ENCODE results near the gene CTSO. TPM values are rescaled to one million over a fixed set of nuclear protein-coding genes. Genes with fewer than 3 reads are reported as not detected.

CTSO gene
- 40.3 TPM for polyA plus RNA-seq
- long read RNA-seq, donor 1, transcript CTSO-201 (8 exons, 2,954 nt): major isoform, 5 of 5 reads
- long read RNA-seq, donor 1, partial matches to known transcripts: 0 of 5 reads
- long read RNA-seq, donor 1, other reads (novel, unspliced or antisense): 0 of 5 reads
- long read RNA-seq, donor 2, transcript CTSO-201 (8 exons, 2,954 nt): major isoform, 14 of 36 reads
- long read RNA-seq, donor 2, partial matches to known transcripts: 22 of 36 reads
- long read RNA-seq, donor 2, other reads (novel, unspliced or antisense): 0 of 36 reads
- long read RNA-seq, donor 3, transcript CTSO-201 (8 exons, 2,954 nt): major isoform, 24 of 79 reads
- long read RNA-seq, donor 3, partial matches to known transcripts: 42 of 79 reads
- long read RNA-seq, donor 3, other reads (novel, unspliced or antisense): 13 of 79 reads
- long read RNA-seq, donor 4, partial matches to known transcripts: 0 of 2 reads
- long read RNA-seq, donor 4, other reads (novel, unspliced or antisense): 0 of 2 reads
- long read RNA-seq, donor 5, transcript CTSO-201 (8 exons, 2,954 nt): major isoform, 5 of 13 reads
- long read RNA-seq, donor 5, partial matches to known transcripts: 8 of 13 reads
- long read RNA-seq, donor 5, other reads (novel, unspliced or antisense): 0 of 13 reads
- long read RNA-seq, donor 6, transcript CTSO-201 (8 exons, 2,954 nt): major isoform, 10 of 35 reads
- long read RNA-seq, donor 6, partial matches to known transcripts: 25 of 35 reads
- long read RNA-seq, donor 6, other reads (novel, unspliced or antisense): 0 of 35 reads
- long read RNA-seq, donor 7, partial matches to known transcripts: 0 of 4 reads
- long read RNA-seq, donor 7, other reads (novel, unspliced or antisense): 0 of 4 reads
- long read RNA-seq, donor 8, transcript CTSO-201 (8 exons, 2,954 nt): major isoform, 8 of 20 reads
- long read RNA-seq, donor 8, partial matches to known transcripts: 12 of 20 reads
- long read RNA-seq, donor 8, other reads (novel, unspliced or antisense): 0 of 20 reads
- long read RNA-seq, donor 9, transcript CTSO-201 (8 exons, 2,954 nt): major isoform, 13 of 43 reads
- long read RNA-seq, donor 9, partial matches to known transcripts: 30 of 43 reads
- long read RNA-seq, donor 9, other reads (novel, unspliced or antisense): 0 of 43 reads
- long read RNA-seq, donor 10, transcript CTSO-201 (8 exons, 2,954 nt): major isoform, 15 of 37 reads
- long read RNA-seq, donor 10, partial matches to known transcripts: 22 of 37 reads
- long read RNA-seq, donor 10, other reads (novel, unspliced or antisense): 0 of 37 reads
- long read RNA-seq, donor 11, transcript CTSO-201 (8 exons, 2,954 nt): major isoform, 13 of 18 reads
- long read RNA-seq, donor 11, partial matches to known transcripts: 5 of 18 reads
- long read RNA-seq, donor 11, other reads (novel, unspliced or antisense): 0 of 18 reads

GRCh38 chr4:155953151-155954117 is at the start of gene CTSO:
TSS of gene CTSO (minus strand) at chr4:155953866. CDS start at chr4:155953847, 19 bp downstream.
- H3K4me1 ChIP-seq (ENCODE audit: control insufficient read depth, insufficient read depth, low read length): peaks cover 21% of the 10 kb centered on the region
- DNase-seq: peak; percentile 73 to 88
- WGBS (ENCODE audit: insufficient coverage, low lambda C conversion rate): 0% methylated on average over 1 of the region's 58 CpGs
- no peaks in the 10 kb centered on the region for H3K27me3 ChIP-seq (ENCODE audit: control insufficient read depth, insufficient read depth, low read length)
- H3K9me3 ChIP-seq (ENCODE audit: control insufficient read depth, low read depth, low read length): no peaks in the 10 kb centered on the region
- peak within 1 kb of the TSS; percentile 72 for H3K4me3 ChIP-seq (ENCODE audit: low read length)
- peaks cover 2% of the 10 kb centered on the region for H3K36me3 ChIP-seq (ENCODE audit: control insufficient read depth, insufficient read depth, low read length)
- H3K27ac ChIP-seq (ENCODE audit: low read length): peak within 1 kb of the TSS; percentile 93

- no peaks in the 10 kb centered on the region for H3K36me3 ChIP-seq (ENCODE audit: control insufficient read depth, insufficient read depth, low read length)
- no peak overlapping the region for H3K27ac ChIP-seq (ENCODE audit: low read length)
- 100% methylated on average over 1 of the region's 3 CpGs for WGBS (ENCODE audit: insufficient coverage, low lambda C conversion rate)
- no peaks in the 10 kb centered on the region for H3K27me3 ChIP-seq (ENCODE audit: control insufficient read depth, insufficient read depth, low read length)
- no peak overlapping the region for H3K4me3 ChIP-seq (ENCODE audit: low read length)
- no peaks in the 10 kb centered on the region for H3K4me1 ChIP-seq (ENCODE audit: control insufficient read depth, insufficient read depth, low read length)
- no peaks in the 10 kb centered on the region for H3K9me3 ChIP-seq (ENCODE audit: control insufficient read depth, low read depth, low read length)
- no peak for DNase-seq
Observed at GRCh38 chr4:156000491-156000890, 46.8 kb upstream of the CTSO start.

GRCh38 chr4:155999725-156000124 is 46.1 kb upstream of the CTSO start:
- H3K27ac ChIP-seq (ENCODE audit: low read length): no peak overlapping the region
- no peaks in the 10 kb centered on the region for H3K9me3 ChIP-seq (ENCODE audit: control insufficient read depth, low read depth, low read length)
- H3K4me1 ChIP-seq (ENCODE audit: control insufficient read depth, insufficient read depth, low read length): no peaks in the 10 kb centered on the region
- H3K27me3 ChIP-seq (ENCODE audit: control insufficient read depth, insufficient read depth, low read length): no peaks in the 10 kb centered on the region
- H3K4me3 ChIP-seq (ENCODE audit: low read length): no peak overlapping the region
- WGBS (ENCODE audit: insufficient coverage, low lambda C conversion rate): no CpG with 5 or more reads among the region's 7 CpGs
- no peak for DNase-seq
- H3K36me3 ChIP-seq (ENCODE audit: control insufficient read depth, insufficient read depth, low read length): no peaks in the 10 kb centered on the region

GRCh38 chr4:155995069-155995468 is 41.4 kb upstream of the CTSO start:
- H3K27me3 ChIP-seq (ENCODE audit: control insufficient read depth, insufficient read depth, low read length): no peaks in the 10 kb centered on the region
- no peak for DNase-seq
- no peak overlapping the region for H3K4me3 ChIP-seq (ENCODE audit: low read length)
- no peaks in the 10 kb centered on the region for H3K4me1 ChIP-seq (ENCODE audit: control insufficient read depth, insufficient read depth, low read length)
- no peaks in the 10 kb centered on the region for H3K36me3 ChIP-seq (ENCODE audit: control insufficient read depth, insufficient read depth, low read length)
- H3K9me3 ChIP-seq (ENCODE audit: control insufficient read depth, low read depth, low read length): no peaks in the 10 kb centered on the region
- no peak overlapping the region for H3K27ac ChIP-seq (ENCODE audit: low read length)

- no peak overlapping the region for H3K27ac ChIP-seq (ENCODE audit: low read length)
- no CpG with 5 or more reads among the region's 4 CpGs for WGBS (ENCODE audit: insufficient coverage, low lambda C conversion rate)
- H3K9me3 ChIP-seq (ENCODE audit: control insufficient read depth, low read depth, low read length): no peaks in the 10 kb centered on the region
Observed at GRCh38 chr4:155984106-155984797, 30.6 kb upstream of the CTSO start.

GRCh38 chr4:155982736-155983385 is 29.2 kb upstream of the CTSO start:
- no CpG with 5 or more reads among the region's 2 CpGs for WGBS (ENCODE audit: insufficient coverage, low lambda C conversion rate)
- H3K9me3 ChIP-seq (ENCODE audit: control insufficient read depth, low read depth, low read length): no peaks in the 10 kb centered on the region
- H3K4me3 ChIP-seq (ENCODE audit: low read length): no peak overlapping the region
- H3K27me3 ChIP-seq (ENCODE audit: control insufficient read depth, insufficient read depth, low read length): no peaks in the 10 kb centered on the region
- H3K4me1 ChIP-seq (ENCODE audit: control insufficient read depth, insufficient read depth, low read length): no peaks in the 10 kb centered on the region
- no peak for DNase-seq
- H3K27ac ChIP-seq (ENCODE audit: low read length): no peak overlapping the region
- no peaks in the 10 kb centered on the region for H3K36me3 ChIP-seq (ENCODE audit: control insufficient read depth, insufficient read depth, low read length)

More at GRCh38 chr4:155984106-155984797, 30.6 kb upstream of the CTSO start:
- no peaks in the 10 kb centered on the region for H3K27me3 ChIP-seq (ENCODE audit: control insufficient read depth, insufficient read depth, low read length)
- H3K36me3 ChIP-seq (ENCODE audit: control insufficient read depth, insufficient read depth, low read length): no peaks in the 10 kb centered on the region
- DNase-seq: no peak
- H3K4me1 ChIP-seq (ENCODE audit: control insufficient read depth, insufficient read depth, low read length): no peaks in the 10 kb centered on the region
- H3K4me3 ChIP-seq (ENCODE audit: low read length): no peak overlapping the region

- Histone ChIP-seq H3K9me3 (ENCODE audit: control insufficient read depth, low read depth, low read length) (no peaks in the 10 kb centered on the region), H3K4me3 (ENCODE audit: low read length) (no peak overlapping the region), H3K27ac (ENCODE audit: low read length) (no peak overlapping the region), H3K4me1 (ENCODE audit: control insufficient read depth, insufficient read depth, low read length) (no peaks in the 10 kb centered on the region), H3K36me3 (ENCODE audit: control insufficient read depth, insufficient read depth, low read length) (no peaks in the 10 kb centered on the region), H3K27me3 (ENCODE audit: control insufficient read depth, insufficient read depth, low read length) (no peaks in the 10 kb centered on the region)
- DNase-seq: no peak
- WGBS (ENCODE audit: insufficient coverage, low lambda C conversion rate): 100% methylated on average over 1 of the region's 4 CpGs
Observed at GRCh38 chr4:155978810-155979209, 25.1 kb upstream of the CTSO start.

GRCh38 chr4:155975511-155975910 is 21.8 kb upstream of the CTSO start:
- Histone ChIP-seq H3K9me3 (ENCODE audit: control insufficient read depth, low read depth, low read length) (no peaks in the 10 kb centered on the region), H3K27me3 (ENCODE audit: control insufficient read depth, insufficient read depth, low read length) (no peaks in the 10 kb centered on the region), H3K4me1 (ENCODE audit: control insufficient read depth, insufficient read depth, low read length) (no peaks in the 10 kb centered on the region), H3K4me3 (ENCODE audit: low read length) (no peak overlapping the region), H3K27ac (ENCODE audit: low read length) (no peak overlapping the region), H3K36me3 (ENCODE audit: control insufficient read depth, insufficient read depth, low read length) (no peaks in the 10 kb centered on the region)
- no CpG with 5 or more reads among the region's 2 CpGs for WGBS (ENCODE audit: insufficient coverage, low lambda C conversion rate)
- DNase-seq: no peak

All from large intestine (tissue), 12 donors.